Hematopoietic multipotent progenitor cell treated with erythropoietin and hydrocortisone succinate and interleukin-3 and kit ligand, for 15 days (in vitro differentiated cells): Measurements from ENCODE around the gene TEAD4.

ENCODE experiments used
- DNase-seq: peaks from one replicate; pipeline ENCODE4 v3.0.0-alpha.2; 2015; ENCODE audit warnings: low spot score

Gene TEAD4

DNA sequence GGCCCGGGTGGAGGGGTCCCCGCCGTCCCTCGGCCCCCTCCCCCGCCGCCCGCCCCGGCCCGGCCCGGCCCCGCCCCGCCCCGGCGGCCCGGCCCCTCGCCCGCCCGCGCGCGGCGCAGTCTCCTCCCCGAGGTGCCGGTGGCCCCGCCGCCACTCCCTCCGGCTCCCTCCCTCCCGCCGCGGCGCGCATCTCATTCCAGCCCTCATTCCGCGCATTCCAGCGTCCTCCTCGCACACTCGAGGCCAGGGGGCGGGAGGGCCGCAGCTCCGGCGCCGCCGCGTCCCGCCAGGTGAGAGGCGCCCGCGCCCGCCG is at the start of gene TEAD4:
Gene TEAD4 (plus strand): TSS at position 206 of the 313 bp plus-strand sequence.
- DNase-seq = no peak

- DNase-seq = no peak
These were observed 47.0 kb upstream of the TEAD4 start for GRCh38 chr12:2912216-2912575.

DNA sequence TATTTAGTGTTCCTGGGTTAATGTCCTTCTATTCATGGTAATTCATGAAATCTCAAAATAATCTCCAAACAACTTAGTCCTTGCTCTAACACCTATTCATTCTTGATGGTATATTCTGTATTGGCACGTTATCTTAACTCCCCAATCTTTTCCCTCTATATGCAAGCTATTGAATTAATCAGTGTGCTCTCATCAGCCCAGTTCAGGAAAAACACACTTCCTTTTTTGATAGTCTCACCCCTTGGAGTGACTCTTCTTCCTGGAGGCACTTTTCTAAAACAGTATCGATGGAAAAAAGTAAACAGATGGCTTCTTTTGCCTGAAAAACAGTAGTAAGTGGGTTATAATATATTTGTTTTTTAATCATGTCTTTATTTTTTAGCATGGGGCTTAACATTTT is 39.9 kb upstream of the TEAD4 start:
- DNase-seq = no peak

GRCh38 chr12:2922329-2922728 is 36.9 kb upstream of the TEAD4 start:
- no peak for DNase-seq

DNA sequence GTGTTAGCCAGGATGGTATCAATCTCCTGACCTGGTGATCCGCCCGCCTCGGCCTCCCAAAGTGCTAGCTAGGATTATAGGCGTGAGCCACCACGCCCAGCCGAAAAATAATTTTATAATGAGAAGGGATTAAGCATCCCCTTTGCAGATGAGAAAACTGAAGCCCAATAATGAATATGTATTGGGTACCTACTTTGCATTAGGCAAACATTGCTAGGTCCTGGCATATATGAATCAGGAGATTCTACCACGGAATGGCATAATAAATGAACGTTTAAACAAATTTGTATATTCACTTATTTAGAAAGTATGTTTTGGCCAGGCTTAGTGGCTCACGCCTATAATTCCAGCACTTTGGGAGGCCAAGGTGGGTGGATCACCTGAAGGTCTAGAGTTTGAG is 36.1 kb upstream of the TEAD4 start:
- no peak for DNase-seq

GRCh38 chr12:2924019-2924418 is 35.2 kb upstream of the TEAD4 start:
- DNase-seq = no peak

GRCh38 chr12:2925322-2925995 is 33.7 kb upstream of the TEAD4 start:
- no peak for DNase-seq

- no peak for DNase-seq
These were observed 28.3 kb upstream of the TEAD4 start for GRCh38 chr12:2930865-2931264.

DNA sequence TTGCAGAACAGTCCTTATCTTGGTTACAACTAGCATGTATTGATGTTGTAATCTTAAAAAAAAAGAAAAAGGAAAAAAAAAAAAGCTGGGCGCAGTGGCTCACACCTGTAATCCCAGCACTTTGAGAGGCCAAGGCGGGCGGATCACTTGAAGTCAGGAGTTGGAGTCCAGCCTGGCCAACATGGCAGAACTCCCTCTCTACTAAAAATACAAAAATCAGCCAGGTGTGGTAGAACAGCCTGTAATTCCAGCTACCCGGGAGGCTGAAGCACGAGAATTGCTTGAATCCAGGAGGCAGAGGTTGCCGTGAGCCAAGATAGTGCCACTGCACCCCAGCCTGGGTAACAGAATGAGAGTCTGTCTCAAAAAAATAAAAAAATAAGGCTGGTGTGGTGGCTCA is 25.6 kb upstream of the TEAD4 start:
- no peak for DNase-seq

- no peak for DNase-seq
These were observed 24.8 kb upstream of the TEAD4 start for GRCh38 chr12:2934371-2934770.

DNA sequence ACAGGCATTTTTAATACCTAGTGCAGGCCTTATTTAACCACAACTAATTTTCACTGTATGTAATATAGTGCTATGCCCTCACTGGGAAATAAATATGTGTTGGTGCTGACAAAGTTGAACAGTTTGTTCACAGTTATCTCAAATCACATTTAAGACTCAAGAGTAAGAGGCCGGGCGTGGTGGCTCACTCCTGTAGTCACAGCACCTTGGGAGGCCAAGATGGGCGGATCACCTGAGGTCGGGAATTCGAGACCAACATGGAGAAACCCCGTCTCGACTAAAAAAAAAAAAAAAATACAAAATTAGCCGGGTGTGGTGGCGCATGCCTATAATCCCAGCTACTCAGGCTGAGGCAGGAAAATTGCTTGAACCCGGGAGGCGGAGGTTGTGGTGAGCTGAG is 22.9 kb upstream of the TEAD4 start:
- DNase-seq = no peak

- DNase-seq = no peak
These were observed 21.7 kb upstream of the TEAD4 start for GRCh38 chr12:2937500-2937899.

GRCh38 chr12:2939191-2939590 is 20.0 kb upstream of the TEAD4 start:
- DNase-seq = no peak

DNA sequence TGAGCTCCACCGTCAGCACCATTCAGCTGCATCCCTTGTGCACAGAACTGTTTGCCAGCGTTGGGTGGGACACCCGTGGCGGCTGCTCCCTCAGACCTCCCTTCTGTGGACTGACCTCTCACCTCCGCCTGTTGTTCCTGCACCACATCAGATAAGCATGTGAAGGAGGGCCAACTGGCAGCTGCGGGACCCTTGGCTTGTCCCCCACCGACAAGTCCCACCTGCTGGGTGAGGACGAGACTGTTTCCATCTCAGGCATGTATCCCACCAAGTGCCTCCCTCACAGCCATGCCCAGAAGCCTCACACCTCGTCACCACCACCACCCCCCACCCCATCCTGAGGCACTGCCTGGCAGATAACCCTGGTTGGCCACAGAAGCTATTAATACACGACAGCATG is 18.6 kb upstream of the TEAD4 start:
- no peak for DNase-seq

- no peak for DNase-seq
These were observed 17.7 kb upstream of the TEAD4 start for GRCh38 chr12:2941524-2941923.

GRCh38 chr12:2944401-2945047 is 14.7 kb upstream of the TEAD4 start:
- DNase-seq = peak; percentile 59

DNA sequence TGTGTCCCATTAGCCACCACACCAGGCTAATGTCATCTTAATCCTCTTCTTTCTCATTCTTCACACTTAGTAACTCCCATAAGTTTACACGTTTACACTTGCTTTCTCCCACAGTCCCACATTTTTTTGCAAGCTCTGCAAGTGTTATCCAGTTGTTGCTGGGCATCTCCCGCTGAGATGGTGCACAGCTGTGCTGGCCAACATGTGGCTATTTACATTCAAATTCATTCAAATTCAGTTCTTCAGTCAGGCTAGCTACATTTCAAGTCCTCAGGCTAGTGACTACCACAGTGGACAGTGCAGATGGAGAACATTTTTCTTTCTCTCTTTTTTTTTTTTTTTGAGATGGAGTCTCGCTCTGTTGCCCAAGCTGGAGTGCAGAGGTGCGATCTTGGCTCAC is 9.8 kb upstream of the TEAD4 start:
- no peak for DNase-seq

DNA sequence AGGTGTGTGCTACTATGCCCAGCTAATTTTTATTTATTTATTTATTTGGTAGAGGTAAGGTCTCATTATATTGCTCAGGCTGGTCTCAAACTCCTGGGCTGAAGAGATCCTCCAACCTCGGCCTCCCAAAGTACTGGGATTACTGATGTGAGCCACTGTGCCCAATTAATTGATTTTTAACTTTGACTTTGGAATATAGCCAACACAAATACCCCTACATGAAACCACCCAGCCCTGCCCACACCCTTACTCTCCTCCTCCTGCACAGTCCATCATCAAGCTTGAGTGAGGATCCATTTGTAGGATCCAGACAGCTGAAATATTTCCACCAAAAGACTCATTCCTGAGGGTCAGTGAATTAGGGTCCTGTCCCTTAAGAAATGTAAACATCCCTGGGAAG is 3.3 kb upstream of the TEAD4 start:
- DNase-seq = no peak

GRCh38 chr12:2957816-2958431 is 1.3 kb upstream of the TEAD4 start:
- no peak for DNase-seq

- DNase-seq = no peak
These were observed 585 bp upstream of the TEAD4 start for GRCh38 chr12:2958432-2959191.

GRCh38 chr12:2959505-2960389 is 550 bp downstream of the TEAD4 start:
- DNase-seq = no peak

- DNase-seq = no peak
These were observed 1.3 kb downstream of the TEAD4 start for GRCh38 chr12:2960390-2960956.
